ENCODE results near the gene PSD2.

GRCh38 chr5:139880416-139881142 lies 85.0 kb downstream of the PSD2 start:
- no peak for TF ChIP-seq REST (IDR thresholded peaks at IDR 0.05; ENCODE audit: insufficient read depth in 1 of 2, low read depth in 2 of 2, low read length in 2 of 2)
- TF ChIP-seq TAF1 (IDR thresholded peaks at IDR 0.05; ENCODE audit: borderline replicate concordance, insufficient read depth, low read length): no peak
- no peak for TF ChIP-seq SIN3A (IDR thresholded peaks at IDR 0.05; ENCODE audit: borderline replicate concordance, insufficient read depth, low read length)
- TF ChIP-seq FOXP2 (optimal IDR thresholded peaks at IDR 0.05; ENCODE audit: borderline replicate concordance, extremely low read depth, extremely low read length, insufficient read depth): no peak
